ENCODE data around the gene CCDC60. TPM values are rescaled to one million over a fixed set of nuclear protein-coding genes. Genes with fewer than 3 reads are reported as not detected.

CCDC60 gene
- total RNA-seq, 4 donors from 2014 or later: 1.6 TPM; not detected in 3

DNA sequence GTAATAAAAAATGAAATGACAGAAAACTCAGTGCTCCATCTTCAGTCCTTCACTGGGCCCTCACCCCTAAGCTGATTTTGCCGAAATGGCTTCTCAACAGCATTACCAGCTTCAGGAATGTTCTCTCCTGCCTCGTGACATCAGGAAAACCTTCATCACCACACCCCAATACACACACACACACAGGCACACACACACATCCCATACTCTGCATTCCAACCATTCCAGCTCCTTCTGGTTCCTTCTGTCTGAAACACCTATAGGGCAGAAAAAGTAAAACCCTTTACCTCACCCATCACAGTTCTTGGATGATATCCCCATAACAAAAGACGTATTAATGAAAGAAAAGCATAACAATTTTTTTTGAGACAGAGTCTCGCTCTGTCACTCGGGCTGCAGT lies 75.9 kb downstream of the CCDC60 start:
- no peak overlapping the region for H3K27ac ChIP-seq
- H3K4me1 ChIP-seq: no peaks in the 10 kb centered on the region
- no peak for TF ChIP-seq POLR2A (IDR thresholded peaks at IDR 0.05)
- TF ChIP-seq, protein P1, sequence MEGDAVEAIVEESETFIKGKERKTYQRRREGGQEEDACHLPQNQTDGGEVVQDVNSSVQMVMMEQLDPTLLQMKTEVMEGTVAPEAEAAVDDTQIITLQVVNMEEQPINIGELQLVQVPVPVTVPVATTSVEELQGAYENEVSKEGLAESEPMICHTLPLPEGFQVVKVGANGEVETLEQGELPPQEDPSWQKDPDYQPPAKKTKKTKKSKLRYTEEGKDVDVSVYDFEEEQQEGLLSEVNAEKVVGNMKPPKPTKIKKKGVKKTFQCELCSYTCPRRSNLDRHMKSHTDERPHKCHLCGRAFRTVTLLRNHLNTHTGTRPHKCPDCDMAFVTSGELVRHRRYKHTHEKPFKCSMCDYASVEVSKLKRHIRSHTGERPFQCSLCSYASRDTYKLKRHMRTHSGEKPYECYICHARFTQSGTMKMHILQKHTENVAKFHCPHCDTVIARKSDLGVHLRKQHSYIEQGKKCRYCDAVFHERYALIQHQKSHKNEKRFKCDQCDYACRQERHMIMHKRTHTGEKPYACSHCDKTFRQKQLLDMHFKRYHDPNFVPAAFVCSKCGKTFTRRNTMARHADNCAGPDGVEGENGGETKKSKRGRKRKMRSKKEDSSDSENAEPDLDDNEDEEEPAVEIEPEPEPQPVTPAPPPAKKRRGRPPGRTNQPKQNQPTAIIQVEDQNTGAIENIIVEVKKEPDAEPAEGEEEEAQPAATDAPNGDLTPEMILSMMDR (IDR thresholded peaks at IDR 0.05): no peak
- no peaks in the 10 kb centered on the region for H3K36me3 ChIP-seq
- no peaks in the 10 kb centered on the region for H3K27me3 ChIP-seq
- H3K9me3 ChIP-seq: no peaks in the 10 kb centered on the region
- DNase-seq: no peak
- H3K4me3 ChIP-seq: no peak overlapping the region

DNA sequence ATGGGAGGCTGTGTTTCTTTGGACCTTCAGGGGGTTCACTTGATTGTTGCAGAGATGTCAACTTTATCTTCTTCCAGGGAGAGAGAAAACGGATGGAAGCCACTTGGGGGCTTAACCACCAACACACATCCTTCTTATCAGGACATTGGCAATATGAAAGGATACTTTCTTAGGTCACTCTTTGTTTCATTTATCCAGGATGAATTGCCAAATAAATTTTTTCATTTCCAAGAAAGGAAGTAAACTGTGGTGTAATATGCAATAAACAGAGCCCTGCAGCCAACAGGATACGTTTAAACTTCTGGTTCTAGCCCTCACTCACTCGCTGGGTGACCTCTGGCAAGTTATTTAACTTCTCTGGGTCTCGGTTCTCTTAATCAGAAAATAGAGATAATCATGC lies 77.8 kb downstream of the CCDC60 start:
- Histone ChIP-seq H3K4me3 (no peak overlapping the region), H3K4me1 (no peaks in the 10 kb centered on the region), H3K27me3 (no peaks in the 10 kb centered on the region), H3K9me3 (no peaks in the 10 kb centered on the region), H3K36me3 (no peaks in the 10 kb centered on the region), H3K27ac (no peak overlapping the region)
- TF ChIP-seq, protein P1 (IDR thresholded peaks at IDR 0.05): no peak
- TF ChIP-seq POLR2A (IDR thresholded peaks at IDR 0.05): no peak
- no peak for DNase-seq

DNA sequence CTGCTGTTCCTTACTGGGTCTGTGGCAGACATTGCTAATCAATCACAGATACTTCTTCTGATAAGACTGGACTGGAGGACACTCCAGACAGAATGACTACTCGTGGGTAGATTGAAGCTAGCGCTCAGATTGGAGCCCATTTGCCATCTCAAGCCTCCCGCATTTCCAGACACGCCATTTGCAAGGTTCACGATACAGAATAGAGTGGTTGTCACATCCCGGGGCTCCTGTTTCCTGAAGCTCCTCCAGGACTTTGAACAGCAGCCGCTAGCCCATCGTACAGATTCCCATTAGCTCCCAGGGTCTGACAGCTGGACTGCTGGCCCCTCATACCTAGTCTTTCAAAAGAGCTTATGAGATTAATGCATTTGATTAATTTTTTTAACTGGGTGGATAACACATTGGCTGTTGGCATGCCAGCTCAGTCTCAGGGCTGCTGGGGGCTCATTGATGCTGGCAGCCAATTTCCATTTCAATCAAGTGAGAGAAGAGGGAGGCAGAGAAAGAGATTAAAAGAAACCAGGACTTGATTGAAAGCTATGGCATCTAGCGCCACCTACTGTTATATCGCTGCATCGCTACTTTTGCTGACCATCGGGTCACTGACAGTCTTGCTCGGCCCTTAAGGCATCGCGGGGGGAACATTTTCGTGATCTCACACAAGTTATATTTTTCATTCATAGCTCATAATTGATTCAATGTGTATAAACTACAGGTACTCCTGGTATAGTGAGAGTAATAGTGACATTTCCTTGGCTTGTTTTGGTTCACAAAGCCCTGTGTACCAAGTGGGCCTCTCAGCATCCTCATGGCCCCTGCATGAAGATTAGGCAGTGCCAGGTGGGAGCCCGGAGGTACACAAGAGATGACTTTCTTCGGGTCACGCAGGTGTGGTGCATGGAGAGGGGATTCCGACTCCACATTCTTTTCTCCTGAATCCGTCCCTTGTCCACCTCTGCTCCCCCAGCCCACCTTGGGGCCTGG lies 78.6 kb downstream of the CCDC60 start:
- DNase-seq: peak in 2 of 3 donors; percentile 50 to 69
- no peaks in the 10 kb centered on the region for H3K9me3 ChIP-seq

DNA sequence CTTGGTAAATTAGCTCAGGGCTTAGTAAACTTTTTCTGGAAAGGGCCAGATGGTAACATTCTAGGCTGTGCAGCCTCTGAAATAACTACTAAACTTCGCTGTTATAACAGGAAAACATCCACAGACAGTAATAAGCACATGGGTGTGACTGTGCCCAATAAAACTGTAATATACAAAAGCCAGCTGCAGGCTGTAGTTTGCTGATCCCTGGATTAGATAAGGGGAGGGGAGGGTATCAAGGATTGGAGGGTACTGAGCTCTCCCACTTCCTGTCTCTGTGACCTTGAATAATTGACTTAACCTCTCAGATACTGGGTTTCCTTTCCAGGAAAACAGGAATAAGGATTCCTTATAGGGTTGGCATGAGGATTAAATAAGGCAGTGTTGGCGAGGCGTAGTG lies 81.2 kb downstream of the CCDC60 start:
- no peaks in the 10 kb centered on the region for H3K36me3 ChIP-seq
- no peaks in the 10 kb centered on the region for H3K9me3 ChIP-seq
- H3K4me3 ChIP-seq: no peak overlapping the region
- no peaks in the 10 kb centered on the region for H3K4me1 ChIP-seq
- no peak overlapping the region for H3K27ac ChIP-seq
- TF ChIP-seq, protein P1 (IDR thresholded peaks at IDR 0.05): no peak
- TF ChIP-seq POLR2A (IDR thresholded peaks at IDR 0.05): no peak
- no peak for DNase-seq
- no peaks in the 10 kb centered on the region for H3K27me3 ChIP-seq

More for the DNA sequence above, 78.6 kb downstream of the CCDC60 start:
- Histone ChIP-seq H3K4me1 (no peaks in the 10 kb centered on the region), H3K36me3 (no peaks in the 10 kb centered on the region), H3K27ac (no peak overlapping the region), H3K4me3 (no peak overlapping the region), H3K27me3 (no peaks in the 10 kb centered on the region)
- TF ChIP-seq, protein P1 (IDR thresholded peaks at IDR 0.05): peak in 5 of 6 experiments; percentile 13 to 64 (median 62)
- TF ChIP-seq POLR2A (IDR thresholded peaks at IDR 0.05): no peak

DNA sequence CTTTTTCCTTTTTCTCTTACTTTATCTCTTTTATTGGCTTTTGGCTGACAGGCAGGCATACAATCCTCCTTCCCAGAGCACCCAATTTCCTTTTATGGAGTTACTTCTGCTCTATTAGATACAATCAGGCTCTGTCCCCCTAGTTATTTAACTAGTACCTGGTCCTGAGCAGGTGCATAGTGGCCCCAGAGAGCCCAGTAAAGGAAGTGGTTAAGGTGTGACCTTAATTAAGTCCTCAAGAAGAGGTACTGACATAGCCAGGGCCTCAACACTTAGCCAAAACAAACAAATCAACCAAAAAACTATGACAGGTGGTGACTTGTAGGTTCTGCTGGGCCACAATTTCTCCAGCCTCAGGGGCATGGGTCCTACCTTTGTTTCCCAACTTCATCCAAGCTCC lies 82.9 kb downstream of the CCDC60 start:
- no peak overlapping the region for H3K4me3 ChIP-seq
- no peaks in the 10 kb centered on the region for H3K9me3 ChIP-seq
- no peaks in the 10 kb centered on the region for H3K4me1 ChIP-seq
- TF ChIP-seq, protein P1 (IDR thresholded peaks at IDR 0.05): no peak
- TF ChIP-seq POLR2A (IDR thresholded peaks at IDR 0.05): no peak
- no peaks in the 10 kb centered on the region for H3K27me3 ChIP-seq
- DNase-seq: no peak
- no peak overlapping the region for H3K27ac ChIP-seq
- H3K36me3 ChIP-seq: no peaks in the 10 kb centered on the region
